Activated CD8-positive, alpha-beta memory T cell treated with anti-CD3 and anti-CD28 coated beads, Interleukin-2, amount 50 U/mL, for 48 hours (primary cell): ENCODE results near the gene SBNO1.
"Not testable (repeated sequence)": the region's sequence is repeated elsewhere in the genome, so short reads cannot be mapped to it uniquely, and the experiment has no call there.

Experiments
- DNase-seq: peaks from one replicate; pipeline ENCODE4 v3.0.0-alpha.2; 2020

Gene SBNO1

GRCh38 chr12:123388177-123388950 is 23.7 kb upstream of the SBNO1 start:
- peak; percentile 85 for DNase-seq

DNA sequence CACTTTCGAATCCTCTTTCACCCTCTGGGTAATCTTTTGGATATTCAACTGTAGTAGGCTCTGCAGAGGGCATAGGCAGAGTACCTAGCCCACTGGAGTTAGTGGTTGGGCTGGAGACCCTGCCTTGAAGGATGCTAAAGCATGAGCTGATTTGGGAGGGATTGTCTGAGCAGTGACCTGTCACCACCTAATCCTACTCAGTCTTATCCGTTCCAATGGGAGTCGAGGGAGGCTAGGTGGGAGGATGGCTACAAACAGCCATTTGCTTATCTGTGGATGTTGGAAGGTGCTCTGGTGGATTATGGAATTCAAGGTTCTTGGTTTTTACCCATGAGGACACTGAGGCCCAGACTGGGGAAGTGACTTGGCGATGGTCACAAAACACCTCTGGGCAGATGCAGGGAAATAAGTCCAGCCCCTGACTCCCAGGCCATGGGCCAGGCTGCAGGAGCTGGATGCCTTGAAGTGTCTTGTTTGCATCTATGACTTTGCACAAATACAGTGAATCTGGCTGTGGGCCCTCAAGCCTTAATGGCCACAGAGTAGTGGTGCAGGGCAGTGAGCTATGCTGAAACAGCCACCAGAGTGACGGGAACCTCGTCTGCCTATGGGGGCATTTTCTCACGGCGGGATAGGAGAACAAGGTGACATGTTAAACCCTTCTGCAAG is 23.0 kb upstream of the SBNO1 start:
- no peak for DNase-seq

DNA sequence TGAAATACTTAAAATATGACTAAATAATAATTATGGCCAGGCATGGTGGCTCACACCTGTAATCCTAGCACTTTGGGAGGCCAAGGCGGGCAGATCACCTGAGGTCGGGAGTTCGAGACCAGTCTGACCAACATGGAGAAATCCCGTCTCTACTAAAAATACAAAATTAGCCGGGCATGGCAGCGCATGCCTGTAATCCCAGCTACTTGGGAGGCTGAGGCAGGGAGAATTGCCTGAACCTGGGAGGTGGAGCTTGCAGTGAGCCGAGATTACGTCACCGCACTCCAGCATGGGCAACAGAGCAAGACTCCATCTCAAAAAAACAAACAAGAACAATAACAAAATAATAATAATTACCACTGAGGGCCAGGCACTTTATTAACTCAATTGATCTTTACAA is 20.9 kb upstream of the SBNO1 start:
- DNase-seq = not testable (repeated sequence)

DNA sequence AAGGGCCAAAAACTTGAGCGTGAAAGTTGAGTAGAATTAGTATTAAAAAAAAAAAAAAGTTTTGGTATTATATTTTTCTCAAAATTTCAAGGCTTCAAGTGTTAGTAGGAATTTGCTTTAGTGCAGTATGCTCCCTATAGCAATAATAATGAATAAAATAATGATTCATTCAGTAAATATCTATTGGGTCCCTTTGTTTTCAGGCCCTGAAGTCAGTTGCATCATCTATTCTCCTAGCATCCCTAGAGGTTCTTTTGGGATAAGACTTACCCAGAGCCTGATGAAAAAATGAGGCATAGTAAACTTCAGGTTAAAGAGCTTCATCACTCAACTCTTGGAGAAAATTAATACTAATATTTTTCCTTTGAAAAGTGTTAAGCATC is 20.3 kb upstream of the SBNO1 start:
- DNase-seq = no peak

DNA sequence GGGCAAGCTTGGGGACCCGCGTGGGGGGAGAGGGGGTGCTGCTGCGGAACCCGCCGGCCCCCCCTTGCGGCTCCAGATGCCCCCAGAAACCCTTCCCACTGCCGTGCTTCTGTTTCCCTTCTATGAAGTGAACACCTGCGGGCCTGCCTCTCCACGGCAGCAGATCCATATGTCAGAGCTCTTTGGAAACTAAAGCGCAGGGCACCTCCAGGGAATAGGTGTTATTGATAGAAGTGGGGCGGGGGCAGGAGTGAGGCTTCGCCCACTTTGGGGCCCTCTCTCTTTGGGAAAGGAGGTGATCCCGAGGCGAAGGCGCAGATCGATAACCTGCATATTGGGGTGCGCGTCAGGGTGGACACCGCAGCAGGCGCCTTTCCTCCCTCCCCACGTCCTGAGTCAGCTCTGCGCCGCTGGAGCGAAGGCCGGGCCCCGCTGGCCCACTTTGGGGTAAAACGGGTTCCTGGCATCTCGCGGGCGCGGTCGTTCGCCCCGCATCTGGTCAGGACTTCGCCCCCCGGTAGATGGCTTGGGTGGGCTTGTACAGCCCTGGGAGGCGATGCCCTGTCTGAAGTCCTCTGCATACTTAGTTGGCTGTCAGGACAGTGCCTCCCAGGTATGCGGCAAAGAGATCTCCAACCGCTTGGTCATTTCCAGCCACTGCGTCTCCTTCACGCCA is 19.8 kb upstream of the SBNO1 start:
- no peak for DNase-seq

- no peak for DNase-seq
Measured at GRCh38 chr12:123382684-123383083, 18.0 kb upstream of the SBNO1 start.

DNA sequence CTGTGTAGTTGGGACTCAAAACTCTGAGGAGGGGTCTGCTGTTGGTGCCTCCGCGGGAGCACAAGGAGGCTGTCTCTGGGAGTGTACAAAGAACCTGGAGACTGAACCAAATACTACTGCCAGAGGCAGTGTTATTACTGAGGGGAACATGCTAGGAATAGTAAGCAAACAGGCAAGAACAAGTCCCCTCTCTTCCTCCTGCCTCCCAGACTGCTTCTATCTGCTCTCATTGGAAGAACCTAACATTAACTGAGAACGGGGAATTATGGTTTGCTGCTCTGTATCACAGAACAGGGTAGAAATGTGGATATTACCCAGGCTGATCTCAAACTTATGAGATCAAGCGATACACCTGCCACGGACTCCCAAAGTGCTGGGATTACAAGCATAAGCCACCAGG is 14.7 kb upstream of the SBNO1 start:
- DNase-seq = no peak

GRCh38 chr12:123372415-123372814 is 7.8 kb upstream of the SBNO1 start:
- DNase-seq = not testable (repeated sequence)

DNA sequence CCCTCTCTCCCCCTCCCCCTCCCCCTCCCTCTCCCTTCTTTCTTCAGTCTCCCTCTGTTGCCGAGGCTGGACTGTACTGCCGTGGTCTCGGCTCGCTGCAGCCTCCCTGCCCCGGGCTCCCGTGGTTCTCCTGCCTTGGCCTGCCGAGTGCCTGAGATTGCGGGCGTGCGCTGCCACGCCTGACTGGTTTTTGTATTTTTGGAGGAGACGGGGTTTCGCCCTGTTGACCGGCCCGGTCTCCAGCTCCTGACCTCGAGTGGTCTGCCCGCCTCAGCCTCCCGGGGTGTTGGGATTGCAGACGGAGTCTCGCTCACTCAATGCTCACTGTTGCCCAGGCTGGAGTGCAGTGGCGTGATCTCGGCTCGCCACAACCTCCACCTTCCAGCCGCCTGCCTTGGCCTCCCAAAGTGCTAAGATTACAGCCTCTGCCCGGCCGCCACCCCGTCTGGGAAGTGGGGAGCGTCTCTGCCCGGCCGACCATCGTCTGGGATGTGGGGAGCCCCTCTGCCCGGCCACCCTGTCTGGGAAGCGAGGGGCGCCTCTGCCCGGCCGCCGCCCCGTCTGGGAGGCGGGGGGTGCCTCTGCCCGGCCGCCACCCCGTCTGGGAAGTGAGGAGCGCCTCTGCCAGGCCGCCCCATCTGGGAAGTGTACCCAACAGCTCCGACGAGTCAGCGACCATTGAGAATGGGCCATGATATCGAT is 7.2 kb upstream of the SBNO1 start:
- DNase-seq = not testable (repeated sequence)

DNA sequence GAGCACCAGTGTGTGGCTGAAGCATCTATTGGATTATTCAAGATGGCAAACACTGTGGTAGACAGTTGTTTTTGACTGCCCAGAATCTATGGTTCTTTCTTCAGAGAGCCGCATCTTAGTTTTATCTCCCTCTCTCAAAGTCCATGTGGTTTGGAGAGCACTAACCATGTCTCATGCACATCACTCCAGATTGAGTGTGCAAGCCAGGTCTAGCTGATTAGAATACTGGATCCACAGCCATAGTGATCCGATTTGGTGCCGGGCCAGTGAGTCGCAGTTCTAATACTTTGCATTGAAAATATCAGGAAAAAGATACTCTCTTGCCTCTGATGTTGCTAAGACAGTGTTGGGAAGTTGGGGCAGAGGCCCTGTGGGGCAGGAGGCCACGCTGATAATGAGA is 4.6 kb upstream of the SBNO1 start:
- no peak for DNase-seq

GRCh38 chr12:123368431-123368830 is 3.8 kb upstream of the SBNO1 start:
- not testable (repeated sequence) for DNase-seq

DNA sequence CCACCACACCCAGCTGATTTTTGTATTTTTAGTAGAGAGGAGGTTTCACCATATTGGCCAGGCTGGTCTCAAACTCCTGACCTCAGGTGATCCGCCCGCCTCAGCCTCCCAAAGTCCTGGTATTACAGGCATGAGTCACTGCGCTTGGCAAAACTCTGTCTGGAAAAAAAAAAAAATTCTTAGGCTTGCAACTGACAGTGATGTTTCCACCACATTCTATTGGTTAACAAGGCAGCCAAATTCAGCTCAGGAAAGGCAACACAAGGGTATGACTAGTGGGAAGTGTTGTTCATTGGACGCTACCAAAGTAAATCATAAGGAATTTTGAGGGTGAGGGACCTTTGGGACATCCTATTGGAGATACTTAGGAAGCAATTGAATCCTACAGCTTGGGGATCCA is 2.9 kb upstream of the SBNO1 start:
- DNase-seq = no peak

- peak; percentile 97 for DNase-seq
Measured at GRCh38 chr12:123365025-123365917, 624 bp upstream of the SBNO1 start.

DNA sequence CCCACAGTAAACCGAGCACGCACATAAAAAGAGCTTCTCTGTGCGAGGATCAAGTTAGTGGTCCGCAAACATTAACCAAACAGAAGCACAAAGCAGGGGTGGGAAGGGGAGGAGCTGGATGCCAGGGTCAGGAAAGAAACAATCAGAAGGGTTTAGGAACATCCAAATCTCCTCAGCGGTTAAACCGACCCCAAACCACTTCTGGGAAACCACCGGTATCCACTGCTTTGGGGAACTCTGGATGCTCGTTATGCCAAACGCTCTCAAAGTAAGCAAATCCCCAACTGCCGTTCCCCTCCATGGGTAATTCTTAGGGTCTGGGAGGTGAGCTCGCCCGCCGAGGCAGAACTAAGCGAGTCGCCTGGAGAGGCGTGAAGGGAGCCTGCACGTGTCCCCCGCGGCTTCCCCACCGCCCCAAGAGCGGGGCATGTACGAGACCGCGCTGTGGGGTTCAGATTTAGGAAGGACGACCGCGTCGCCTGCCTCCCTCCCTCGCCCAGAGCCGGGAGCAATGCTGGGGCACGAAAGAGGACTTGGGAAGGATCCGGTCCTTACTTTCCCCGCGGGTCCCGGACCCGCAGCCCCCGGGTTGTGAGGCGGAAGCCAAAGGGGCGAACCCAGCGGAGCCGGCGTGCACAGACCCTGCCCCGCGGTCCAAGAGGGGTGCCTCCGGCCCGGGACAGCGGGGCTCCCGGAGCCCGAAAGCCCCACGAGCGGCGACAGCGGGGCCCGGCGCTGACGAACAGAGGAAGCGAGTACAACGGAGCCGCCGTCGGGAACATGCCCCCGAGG is 711 bp downstream of the SBNO1 start:
- DNase-seq = peak; percentile 66

DNA sequence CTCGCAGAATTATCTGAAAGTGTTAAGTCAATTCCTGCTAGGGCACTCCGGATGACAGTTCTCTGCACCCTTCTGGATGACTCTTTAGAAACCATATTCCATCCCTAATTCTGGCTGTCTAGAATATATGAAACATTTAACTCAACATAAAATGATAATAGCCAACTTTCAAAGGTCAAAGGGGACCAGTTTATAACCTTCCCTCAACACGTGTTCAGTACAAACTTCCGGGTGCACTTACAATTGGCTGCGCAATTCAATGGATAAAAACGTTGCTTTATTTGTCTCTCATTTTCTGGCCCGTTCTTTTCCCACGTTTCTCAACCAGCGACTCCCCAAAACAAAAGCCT is 1.3 kb downstream of the SBNO1 start:
- no peak for DNase-seq

GRCh38 chr12:123358035-123358434 is 6.6 kb downstream of the SBNO1 start:
- DNase-seq = no peak

DNA sequence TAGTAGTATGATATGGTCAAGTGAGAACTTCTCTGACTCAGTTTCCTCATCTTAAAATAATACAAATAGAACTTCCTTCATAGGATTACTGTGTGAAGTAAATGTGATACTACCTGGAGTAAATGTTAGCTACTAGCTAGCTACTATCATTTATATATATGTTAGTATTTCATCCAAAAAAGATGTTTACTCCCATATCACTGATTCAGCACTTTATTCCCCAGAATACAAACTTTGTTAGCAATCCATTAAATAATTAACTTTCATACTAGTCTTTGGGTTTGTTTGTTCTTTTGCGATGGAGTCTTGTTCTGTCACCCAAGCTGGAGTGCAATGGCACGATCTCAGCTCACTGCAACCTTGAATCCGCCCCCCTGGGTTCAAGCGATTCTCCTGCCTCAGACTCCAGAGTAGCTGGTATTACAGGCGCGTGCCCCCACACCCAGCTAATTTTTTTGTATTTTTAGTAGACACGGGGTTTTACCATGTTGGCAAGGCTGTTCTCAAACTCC is 8.4 kb downstream of the SBNO1 start:
- no peak for DNase-seq

- DNase-seq = no peak
Measured at GRCh38 chr12:123354600-123354999, 10.0 kb downstream of the SBNO1 start.

DNA sequence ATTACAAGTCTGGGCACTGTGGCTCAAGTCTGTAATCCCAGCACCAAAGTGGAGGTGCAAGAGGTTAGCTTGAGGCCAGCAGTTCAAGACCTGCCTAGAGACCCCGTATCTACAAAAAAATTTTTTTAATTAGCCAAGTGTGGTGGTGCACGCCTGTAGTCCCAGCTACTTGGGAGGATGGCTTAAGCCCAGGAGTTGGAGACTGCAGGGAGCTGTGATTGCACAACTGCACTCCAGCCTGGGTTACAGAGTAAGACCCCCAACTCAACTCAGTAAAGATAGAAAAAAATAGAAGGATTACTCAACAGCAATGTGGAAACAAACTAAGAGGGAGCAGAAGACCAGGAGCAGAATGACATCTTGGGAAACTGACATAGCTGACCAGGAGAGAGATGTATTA is 13.3 kb downstream of the SBNO1 start:
- DNase-seq = peak; percentile 12

GRCh38 chr12:123346946-123347345 is 17.7 kb downstream of the SBNO1 start:
- no peak for DNase-seq

GRCh38 chr12:123344086-123344485 is 20.6 kb downstream of the SBNO1 start:
- DNase-seq = no peak
